Measurements from ENCODE around the gene MAP2K1. TPM values are rescaled to one million over a fixed set of nuclear protein-coding genes. Genes with fewer than 3 reads are reported as not detected.
A peak's percentile ranks its signal among the peaks of the same experiment; 100 is the strongest.
"Not testable (repeated sequence)": the region's sequence is repeated elsewhere in the genome, so short reads cannot be mapped to it uniquely, and the experiment has no call there.

MAP2K1 gene
- polyA plus RNA-seq, result 10 to 100 TPM; 34.5 to 68.1 TPM

DNA sequence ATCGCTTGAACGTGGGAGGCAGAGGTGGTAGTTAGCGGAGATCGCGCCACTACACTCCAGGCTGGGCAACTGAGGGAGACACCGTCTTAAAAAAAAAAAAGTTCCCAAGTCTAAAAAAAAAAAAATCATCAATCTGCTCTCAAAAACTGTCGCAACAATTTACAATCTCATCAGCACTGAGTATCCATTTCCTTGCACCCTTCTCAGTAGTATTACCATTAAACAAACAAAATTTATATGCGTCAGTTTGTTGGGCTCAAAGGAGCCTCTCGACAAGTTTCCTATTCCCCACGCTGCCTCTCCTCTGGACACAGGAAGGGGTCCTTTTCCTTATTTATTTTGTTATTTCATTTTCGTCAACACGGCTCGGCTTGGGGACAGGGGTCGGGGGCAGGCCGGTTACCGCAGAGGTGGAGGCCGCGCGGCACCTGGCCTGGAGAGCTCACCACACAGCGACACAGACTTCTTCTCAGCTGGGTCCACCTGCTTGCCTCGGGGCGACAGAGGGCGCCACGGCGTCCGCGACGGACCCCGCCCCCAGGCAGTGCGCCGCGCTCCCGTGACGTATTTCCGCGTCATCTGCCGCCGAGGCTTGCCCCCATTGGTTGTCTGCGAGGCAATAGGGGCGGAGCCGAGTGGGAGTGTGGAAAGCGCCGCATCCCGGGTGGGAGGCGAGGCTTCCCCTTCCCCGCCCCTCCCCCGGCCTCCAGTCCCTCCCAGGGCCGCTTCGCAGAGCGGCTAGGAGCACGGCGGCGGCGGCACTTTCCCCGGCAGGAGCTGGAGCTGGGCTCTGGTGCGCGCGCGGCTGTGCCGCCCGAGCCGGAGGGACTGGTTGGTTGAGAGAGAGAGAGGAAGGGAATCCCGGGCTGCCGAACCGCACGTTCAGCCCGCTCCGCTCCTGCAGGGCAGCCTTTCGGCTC is at the start of gene MAP2K1:
MAP2K1 (plus strand) TSS at position 709 of the 920 bp plus-strand sequence. CDS start 436 bp downstream, outside the sequence.
- 4 to 5% methylated on average over 54 to 69 of the region's 69 CpGs for WGBS, 2 donors
- H3K36me3 ChIP-seq (ENCODE audit: control insufficient read depth in 2 of 2, insufficient read depth in 2 of 2, low read length in 1 of 2), result no peaks in the 10 kb centered on the region
- no peaks in the 10 kb centered on the region for H3K27me3 ChIP-seq (ENCODE audit: control insufficient read depth in 1 of 2, insufficient read depth in 2 of 2, low read length in 2 of 2)
- H3K4me3 ChIP-seq (ENCODE audit: low read depth in 1 of 2, low read length in 2 of 2), result peak within 1 kb of the TSS; percentile 89 to 93
- H3K9me3 ChIP-seq (ENCODE audit: control insufficient read depth in 2 of 2, insufficient read depth in 1 of 2, low read depth in 1 of 2, low read length in 1 of 2), result no peaks in the 10 kb centered on the region
- H3K27ac ChIP-seq (ENCODE audit: low read depth in 2 of 2, low read length in 1 of 2), result peak within 1 kb of the TSS; percentile 94 to 96
- H3K4me1 ChIP-seq (ENCODE audit: control insufficient read depth in 2 of 2, insufficient read depth in 2 of 2, low read length in 1 of 2), result no peaks in the 10 kb centered on the region

GRCh38 chr15:66348530-66348929 is 38.2 kb upstream of the MAP2K1 start:
- 46 to 52% methylated on average over 5 of the region's 5 CpGs for WGBS, 2 donors
- H3K9me3 ChIP-seq (ENCODE audit: control insufficient read depth in 2 of 2, insufficient read depth in 1 of 2, low read depth in 1 of 2, low read length in 1 of 2); H3K4me3 ChIP-seq (ENCODE audit: low read depth in 1 of 2, low read length in 2 of 2); H3K27me3 ChIP-seq (ENCODE audit: control insufficient read depth in 1 of 2, insufficient read depth in 2 of 2, low read length in 2 of 2); H3K4me1 ChIP-seq (ENCODE audit: control insufficient read depth in 2 of 2, insufficient read depth in 2 of 2, low read length in 1 of 2); H3K36me3 ChIP-seq (ENCODE audit: control insufficient read depth in 2 of 2, insufficient read depth in 2 of 2, low read length in 1 of 2); H3K27ac ChIP-seq (ENCODE audit: low read depth in 2 of 2, low read length in 1 of 2): not testable (repeated sequence)

GRCh38 chr15:66356077-66356358 is 30.7 kb upstream of the MAP2K1 start:
- no peaks in the 10 kb centered on the region for H3K27me3 ChIP-seq (ENCODE audit: control insufficient read depth in 1 of 2, insufficient read depth in 2 of 2, low read length in 2 of 2)
- 2% methylated on average over 12 of the region's 12 CpGs for WGBS, 2 donors
- peak overlapping the region; percentile 75 to 86 for H3K27ac ChIP-seq (ENCODE audit: low read depth in 2 of 2, low read length in 1 of 2)
- H3K36me3 ChIP-seq (ENCODE audit: control insufficient read depth in 2 of 2, insufficient read depth in 2 of 2, low read length in 1 of 2), result no peaks in the 10 kb centered on the region
- peaks cover 0 to 2% of the 10 kb centered on the region in 2 donors for H3K4me1 ChIP-seq (ENCODE audit: control insufficient read depth in 2 of 2, insufficient read depth in 2 of 2, low read length in 1 of 2)
- H3K4me3 ChIP-seq (ENCODE audit: low read depth in 1 of 2, low read length in 2 of 2), result peak overlapping the region; percentile 67 to 74
- H3K9me3 ChIP-seq (ENCODE audit: control insufficient read depth in 2 of 2, insufficient read depth in 1 of 2, low read depth in 1 of 2, low read length in 1 of 2), result no peaks in the 10 kb centered on the region

GRCh38 chr15:66356359-66357236 is 30.1 kb upstream of the MAP2K1 start, which contains the start of gene TIPIN:
TIPIN (minus strand) TSS chr15:66356685; CDS start chr15:66352947, 3,738 bp downstream.
- Histone ChIP-seq H3K27me3 (ENCODE audit: control insufficient read depth in 1 of 2, insufficient read depth in 2 of 2, low read length in 2 of 2) (no peaks in the 10 kb centered on the region), H3K9me3 (ENCODE audit: control insufficient read depth in 2 of 2, insufficient read depth in 1 of 2, low read depth in 1 of 2, low read length in 1 of 2) (no peaks in the 10 kb centered on the region), H3K4me3 (ENCODE audit: low read depth in 1 of 2, low read length in 2 of 2) (peak within 1 kb of the TSS; percentile 67 to 74), H3K36me3 (ENCODE audit: control insufficient read depth in 2 of 2, insufficient read depth in 2 of 2, low read length in 1 of 2) (no peaks in the 10 kb centered on the region), H3K27ac (ENCODE audit: low read depth in 2 of 2, low read length in 1 of 2) (peak within 1 kb of the TSS; percentile 75 to 86), H3K4me1 (ENCODE audit: control insufficient read depth in 2 of 2, insufficient read depth in 2 of 2, low read length in 1 of 2) (peaks cover 0 to 2% of the 10 kb centered on the region in 2 donors)
- 7% methylated on average over 51 of the region's 51 CpGs for WGBS, 2 donors

- Histone ChIP-seq H3K27me3 (ENCODE audit: control insufficient read depth in 1 of 2, insufficient read depth in 2 of 2, low read length in 2 of 2) (no peaks in the 10 kb centered on the region), H3K4me3 (ENCODE audit: low read depth in 1 of 2, low read length in 2 of 2) (no peak overlapping the region), H3K27ac (ENCODE audit: low read depth in 2 of 2, low read length in 1 of 2) (peak overlapping the region; percentile 80 to 88), H3K36me3 (ENCODE audit: control insufficient read depth in 2 of 2, insufficient read depth in 2 of 2, low read length in 1 of 2) (no peaks in the 10 kb centered on the region), H3K9me3 (ENCODE audit: control insufficient read depth in 2 of 2, insufficient read depth in 1 of 2, low read depth in 1 of 2, low read length in 1 of 2) (no peaks in the 10 kb centered on the region), H3K4me1 (ENCODE audit: control insufficient read depth in 2 of 2, insufficient read depth in 2 of 2, low read length in 1 of 2) (peaks cover 0 to 2% of the 10 kb centered on the region in 2 donors)
- 66 to 67% methylated on average over 7 of the region's 7 CpGs for WGBS, 2 donors
These were observed 27.0 kb upstream of the MAP2K1 start for GRCh38 chr15:66359740-66360139.

DNA sequence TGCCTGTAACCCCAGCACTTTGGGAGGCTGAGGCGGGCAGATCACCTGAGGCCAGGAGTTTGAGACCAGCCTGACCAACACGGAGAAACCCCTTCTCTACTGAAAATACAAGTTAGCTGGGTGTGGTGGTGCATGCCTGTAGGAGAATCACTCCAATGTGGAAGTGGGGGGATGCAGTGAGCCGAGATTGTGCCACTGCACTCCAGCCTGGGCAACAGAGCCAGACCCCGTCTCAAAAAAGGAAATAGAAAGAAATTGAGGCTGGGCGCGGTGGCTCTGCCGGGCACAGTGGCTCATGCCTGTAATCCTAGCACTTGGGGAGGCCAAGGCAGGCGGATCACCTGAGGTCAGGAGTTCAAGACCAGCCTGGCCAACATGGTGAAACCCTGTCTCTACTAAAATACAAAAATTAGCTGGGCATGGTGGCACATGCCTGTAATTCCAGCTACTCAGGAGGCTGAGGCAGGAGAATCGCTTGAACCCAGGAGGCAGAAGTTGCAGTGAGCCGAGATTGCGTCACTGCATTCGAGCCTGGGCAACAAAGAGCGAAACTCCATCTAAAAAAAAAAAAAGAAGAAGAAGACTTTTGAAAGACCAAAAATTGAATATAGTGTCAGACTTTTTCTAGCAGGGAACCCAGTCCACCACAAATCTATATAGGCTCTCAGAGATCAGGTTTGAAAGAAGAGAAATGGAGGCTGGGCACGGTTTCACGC is 24.8 kb upstream of the MAP2K1 start:
- H3K27ac ChIP-seq (ENCODE audit: low read depth in 2 of 2, low read length in 1 of 2); H3K27me3 ChIP-seq (ENCODE audit: control insufficient read depth in 1 of 2, insufficient read depth in 2 of 2, low read length in 2 of 2); H3K4me3 ChIP-seq (ENCODE audit: low read depth in 1 of 2, low read length in 2 of 2); H3K4me1 ChIP-seq (ENCODE audit: control insufficient read depth in 2 of 2, insufficient read depth in 2 of 2, low read length in 1 of 2); H3K9me3 ChIP-seq (ENCODE audit: control insufficient read depth in 2 of 2, insufficient read depth in 1 of 2, low read depth in 1 of 2, low read length in 1 of 2); H3K36me3 ChIP-seq (ENCODE audit: control insufficient read depth in 2 of 2, insufficient read depth in 2 of 2, low read length in 1 of 2): not testable (repeated sequence)
- WGBS, 2 donors, result 84 to 88% methylated on average over 15 of the region's 15 CpGs

GRCh38 chr15:66362776-66363175 is 23.9 kb upstream of the MAP2K1 start:
- no peak overlapping the region for H3K27ac ChIP-seq (ENCODE audit: low read depth in 2 of 2, low read length in 1 of 2)
- H3K4me3 ChIP-seq (ENCODE audit: low read depth in 1 of 2, low read length in 2 of 2), result no peak overlapping the region
- H3K27me3 ChIP-seq (ENCODE audit: control insufficient read depth in 1 of 2, insufficient read depth in 2 of 2, low read length in 2 of 2), result no peaks in the 10 kb centered on the region
- 62 to 70% methylated on average over 1 of the region's 1 CpG for WGBS, 2 donors
- H3K4me1 ChIP-seq (ENCODE audit: control insufficient read depth in 2 of 2, insufficient read depth in 2 of 2, low read length in 1 of 2), result no peaks in the 10 kb centered on the region
- H3K36me3 ChIP-seq (ENCODE audit: control insufficient read depth in 2 of 2, insufficient read depth in 2 of 2, low read length in 1 of 2), result no peaks in the 10 kb centered on the region
- no peaks in the 10 kb centered on the region for H3K9me3 ChIP-seq (ENCODE audit: control insufficient read depth in 2 of 2, insufficient read depth in 1 of 2, low read depth in 1 of 2, low read length in 1 of 2)

GRCh38 chr15:66364944-66365528 is 21.7 kb upstream of the MAP2K1 start:
- no peak overlapping the region for H3K27ac ChIP-seq (ENCODE audit: low read depth in 2 of 2, low read length in 1 of 2)
- no peaks in the 10 kb centered on the region for H3K27me3 ChIP-seq (ENCODE audit: control insufficient read depth in 1 of 2, insufficient read depth in 2 of 2, low read length in 2 of 2)
- no peak overlapping the region for H3K4me3 ChIP-seq (ENCODE audit: low read depth in 1 of 2, low read length in 2 of 2)
- no peaks in the 10 kb centered on the region for H3K36me3 ChIP-seq (ENCODE audit: control insufficient read depth in 2 of 2, insufficient read depth in 2 of 2, low read length in 1 of 2)
- 87 to 94% methylated on average over 3 of the region's 3 CpGs for WGBS, 2 donors
- H3K4me1 ChIP-seq (ENCODE audit: control insufficient read depth in 2 of 2, insufficient read depth in 2 of 2, low read length in 1 of 2), result no peaks in the 10 kb centered on the region
- no peaks in the 10 kb centered on the region for H3K9me3 ChIP-seq (ENCODE audit: control insufficient read depth in 2 of 2, insufficient read depth in 1 of 2, low read depth in 1 of 2, low read length in 1 of 2)

All from esophagus (tissue), 2 donors.